Right renal cortex interstitium (tissue), 3 donors: Measurements from ENCODE around the gene CBLL2. TPM values are rescaled to one million over a fixed set of nuclear protein-coding genes. Genes with fewer than 3 reads are reported as not detected.

ENCODE experiments used
- polyA plus RNA-seq, 3 donors: library from polyadenylated mRNA; unstranded; fragments of 120-200 nt; gene quantifications; one replicate each; pipeline ENCODE4 v1.2.1, GENCODE V29; 2013; ENCODE audit not compliant: insufficient read length in 3 of 3

CBLL2 gene
- polyA plus RNA-seq, 3 donors = not detected

Other genes starting within 250 kb of the CBLL2 start
- gene PHEX, start 240.6 kb upstream of the CBLL2 start, polyA plus RNA-seq = under 1 TPM; 0.31 to 0.40 (median 0.37) TPM